KMS-11 (cell line): ENCODE measurements around the gene GOLM1.

Experiments used
- H2AFZ ChIP-seq: fragments of 200-600 bp; sonication (generic); 2 replicates; pipeline ENCODE4 v1.6.1; 2016; ENCODE audit warnings: antibody characterized with exemption, mixed run types, low read depth
- H3K27ac ChIP-seq: fragments of 200-600 bp; sonication (generic); 2 replicates; pipeline ENCODE4 v1.6.1; 2016; ENCODE audit warnings: mild to moderate bottlenecking, mixed run types
- H3K27me3 ChIP-seq: fragments of 200-600 bp; sonication (generic); 2 replicates; pipeline ENCODE4 v1.6.1; 2017; ENCODE audit warnings: mild to moderate bottlenecking, low read depth, mixed run types, moderate library complexity; ENCODE audit not compliant: insufficient read depth
- H3K36me3 ChIP-seq: fragments of 200-600 bp; sonication (generic); 2 replicates; pipeline ENCODE4 v1.6.1; 2017; ENCODE audit warnings: mild to moderate bottlenecking, mixed run types; ENCODE audit not compliant: insufficient read depth
- H3K4me1 ChIP-seq: fragments of 200-600 bp; sonication (generic); 2 replicates; pipeline ENCODE4 v1.6.1; 2016; ENCODE audit warnings: mild to moderate bottlenecking, low read depth, mixed run types; ENCODE audit not compliant: poor library complexity, severe bottlenecking
- H3K4me2 ChIP-seq: fragments of 200-600 bp; sonication (generic); 2 replicates; pipeline ENCODE4 v1.7.0; 2016; ENCODE audit warnings: mild to moderate bottlenecking, mixed run types
- H3K4me3 ChIP-seq: fragments of 200-600 bp; sonication (generic); IDR thresholded peaks from 2 replicates; pipeline ENCODE4 v1.6.1; 2017; ENCODE audit warnings: low read depth, low read length, mixed read lengths; ENCODE audit not compliant: insufficient read depth
- H3K79me2 ChIP-seq: fragments of 200-600 bp; sonication (generic); 2 replicates; pipeline ENCODE4 v1.6.1; 2016; ENCODE audit warnings: low read depth, mixed run types; ENCODE audit not compliant: insufficient read depth
- H3K9ac ChIP-seq: fragments of 200-600 bp; sonication (generic); 2 replicates; pipeline ENCODE4 v1.6.1; 2016; ENCODE audit warnings: mild to moderate bottlenecking, mixed run types
- H4K20me1 ChIP-seq: fragments of 200-600 bp; sonication (generic); 2 replicates; pipeline ENCODE4 v1.6.1; 2016; ENCODE audit warnings: mild to moderate bottlenecking, mixed run types; ENCODE audit not compliant: insufficient read depth
- TF ChIP-seq, protein P1 (sequence below): fragments of 200-600 bp; sonication (generic); conservative IDR thresholded peaks from 2 replicates; pipeline ENCODE4 v1.6.1; 2017; ENCODE audit warnings: low read depth, mild to moderate bottlenecking, antibody characterized with exemption, low read length, moderate library complexity, mixed read lengths

The GOLM1 gene

GRCh38 chr9:86046071-86046636, 53.2 kb downstream of the GOLM1 start:
- Histone ChIP-seq H3K27me3 (no peaks in the 10 kb centered on the region), H3K27ac (no peak overlapping the region), H2AFZ (no peak overlapping the region), H3K36me3 (no peaks in the 10 kb centered on the region), H3K4me1 (no peaks in the 10 kb centered on the region), H3K9ac (no peak overlapping the region), H3K4me2 (no peak overlapping the region), H3K79me2 (no peaks in the 10 kb centered on the region), H3K4me3 (no peak overlapping the region), H4K20me1 (no peaks in the 10 kb centered on the region)
- TF ChIP-seq, protein P1, sequence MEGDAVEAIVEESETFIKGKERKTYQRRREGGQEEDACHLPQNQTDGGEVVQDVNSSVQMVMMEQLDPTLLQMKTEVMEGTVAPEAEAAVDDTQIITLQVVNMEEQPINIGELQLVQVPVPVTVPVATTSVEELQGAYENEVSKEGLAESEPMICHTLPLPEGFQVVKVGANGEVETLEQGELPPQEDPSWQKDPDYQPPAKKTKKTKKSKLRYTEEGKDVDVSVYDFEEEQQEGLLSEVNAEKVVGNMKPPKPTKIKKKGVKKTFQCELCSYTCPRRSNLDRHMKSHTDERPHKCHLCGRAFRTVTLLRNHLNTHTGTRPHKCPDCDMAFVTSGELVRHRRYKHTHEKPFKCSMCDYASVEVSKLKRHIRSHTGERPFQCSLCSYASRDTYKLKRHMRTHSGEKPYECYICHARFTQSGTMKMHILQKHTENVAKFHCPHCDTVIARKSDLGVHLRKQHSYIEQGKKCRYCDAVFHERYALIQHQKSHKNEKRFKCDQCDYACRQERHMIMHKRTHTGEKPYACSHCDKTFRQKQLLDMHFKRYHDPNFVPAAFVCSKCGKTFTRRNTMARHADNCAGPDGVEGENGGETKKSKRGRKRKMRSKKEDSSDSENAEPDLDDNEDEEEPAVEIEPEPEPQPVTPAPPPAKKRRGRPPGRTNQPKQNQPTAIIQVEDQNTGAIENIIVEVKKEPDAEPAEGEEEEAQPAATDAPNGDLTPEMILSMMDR, result no peak

GRCh38 chr9:86045654-86046053, 53.7 kb downstream of the GOLM1 start:
- no peaks in the 10 kb centered on the region for H3K27me3 ChIP-seq
- no peak overlapping the region for H3K4me3 ChIP-seq
- no peaks in the 10 kb centered on the region for H3K36me3 ChIP-seq
- no peak overlapping the region for H2AFZ ChIP-seq
- H3K79me2 ChIP-seq, result no peaks in the 10 kb centered on the region
- H4K20me1 ChIP-seq, result no peaks in the 10 kb centered on the region
- TF ChIP-seq, protein P1, result no peak
- H3K27ac ChIP-seq, result no peak overlapping the region
- no peak overlapping the region for H3K4me2 ChIP-seq
- no peaks in the 10 kb centered on the region for H3K4me1 ChIP-seq
- H3K9ac ChIP-seq, result no peak overlapping the region

DNA sequence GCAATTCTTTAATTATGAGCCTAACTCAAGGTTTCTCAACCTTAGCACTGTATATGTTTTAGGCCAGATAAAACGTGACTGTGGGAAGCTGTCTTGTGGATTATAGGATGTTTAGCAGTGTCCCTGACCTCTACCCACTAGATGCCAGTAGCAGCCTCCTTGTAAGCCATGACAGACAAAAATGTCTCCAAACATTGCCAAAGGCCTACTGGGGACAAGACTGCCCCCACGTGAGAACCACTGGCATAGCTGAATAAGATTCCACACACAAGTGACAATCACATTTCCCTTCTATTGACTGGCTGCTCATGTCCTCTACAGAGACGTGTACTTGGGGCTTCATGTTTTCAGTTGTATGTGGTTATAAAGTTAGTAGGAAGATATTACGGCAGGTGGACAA, 55.4 kb downstream of the GOLM1 start:
- H3K36me3 ChIP-seq, result no peaks in the 10 kb centered on the region
- H3K79me2 ChIP-seq, result no peaks in the 10 kb centered on the region
- TF ChIP-seq, protein P1, result 0 out of 2 replicates have a peak, but pooled peaks have one; percentile 31
- H3K27ac ChIP-seq, result no peak overlapping the region
- H3K27me3 ChIP-seq, result no peaks in the 10 kb centered on the region
- H2AFZ ChIP-seq, result no peak overlapping the region
- H3K4me3 ChIP-seq, result no peak overlapping the region
- H3K9ac ChIP-seq, result no peak overlapping the region
- no peaks in the 10 kb centered on the region for H3K4me1 ChIP-seq
- no peaks in the 10 kb centered on the region for H4K20me1 ChIP-seq
- no peak overlapping the region for H3K4me2 ChIP-seq

DNA sequence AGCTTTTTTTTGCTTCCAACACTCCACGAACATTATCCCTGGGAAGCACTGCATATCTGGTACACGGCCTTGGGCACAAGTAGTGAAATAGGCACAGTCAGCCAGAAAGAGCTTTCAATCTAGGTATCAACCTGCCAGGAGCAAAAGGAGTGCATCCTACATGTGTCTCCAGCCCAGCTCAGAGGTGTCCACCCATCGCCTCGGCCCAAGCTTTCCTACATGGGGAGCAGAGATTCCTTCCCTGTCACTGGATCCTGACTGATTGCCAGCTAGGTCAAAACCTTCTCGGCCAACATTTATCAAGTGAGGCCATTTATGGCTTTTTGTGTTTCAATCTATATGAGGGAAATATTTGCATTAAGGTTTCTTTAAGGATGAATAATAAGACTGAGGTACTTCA, 55.8 kb downstream of the GOLM1 start:
- Histone ChIP-seq H3K27ac (no peak overlapping the region), H3K4me1 (no peaks in the 10 kb centered on the region), H2AFZ (no peak overlapping the region), H3K9ac (no peak overlapping the region), H3K79me2 (no peaks in the 10 kb centered on the region), H3K4me3 (no peak overlapping the region), H3K36me3 (no peaks in the 10 kb centered on the region), H4K20me1 (no peaks in the 10 kb centered on the region), H3K4me2 (no peak overlapping the region), H3K27me3 (no peaks in the 10 kb centered on the region)
- TF ChIP-seq, protein P1, result no peak
